Neuronal stem cell (in vitro differentiated cells): ENCODE results near the gene CACTIN. TPM values are rescaled to one million over a fixed set of nuclear protein-coding genes. Genes with fewer than 3 reads are reported as not detected.
A peak's percentile ranks its signal among the peaks of the same experiment; 100 is the strongest.

Experiments
- DNase-seq: peaks from one replicate; pipeline ENCODE4 v3.0.0-alpha.2; 2013; ENCODE audit warnings: low spot score
- H2AFZ ChIP-seq: one replicate; pipeline ENCODE4 v1.6.1; 2013; ENCODE audit warnings: mild to moderate bottlenecking, low read length, inconsistent platforms
- H2AK5ac ChIP-seq: 2 replicates; pipeline ENCODE4 v1.6.1; 2013; ENCODE audit warnings: low read depth, mild to moderate bottlenecking, inconsistent platforms, low read length, moderate library complexity, mixed read lengths
- H2BK120ac ChIP-seq: 2 replicates; pipeline ENCODE4 v1.6.1; 2013; ENCODE audit warnings: low read depth, mild to moderate bottlenecking, inconsistent platforms, low read length, moderate library complexity, mixed read lengths
- H2BK12ac ChIP-seq: one replicate; pipeline ENCODE4 v1.6.1; 2013; ENCODE audit warnings: low read length, inconsistent platforms
- H2BK15ac ChIP-seq: 2 replicates; pipeline ENCODE4 v1.6.1; 2013; ENCODE audit warnings: mild to moderate bottlenecking, low read length, inconsistent platforms, mixed read lengths
- H2BK5ac ChIP-seq: one replicate; pipeline ENCODE4 v1.6.1; 2013; ENCODE audit warnings: inconsistent platforms, mild to moderate bottlenecking, low read length, moderate library complexity
- H3K14ac ChIP-seq: one replicate; pipeline ENCODE4 v1.6.1; 2013; ENCODE audit warnings: low read length, inconsistent platforms
- H3K18ac ChIP-seq: 2 replicates; pipeline ENCODE4 v1.6.1; 2013; ENCODE audit warnings: low read length, inconsistent platforms
- H3K23ac ChIP-seq: 2 replicates; pipeline ENCODE4 v1.6.1; 2013; ENCODE audit warnings: low read depth, mild to moderate bottlenecking, mixed read lengths, low read length, inconsistent platforms; ENCODE audit not compliant: poor library complexity
- H3K27ac ChIP-seq: replicated peaks from 3 replicates; pipeline ENCODE4 v1.5.1; 2013; ENCODE audit warnings: low read length, inconsistent platforms
- H3K27me3 ChIP-seq, 3 experiments: 2 replicates each; pipeline ENCODE4 v1.6.1; 2013; ENCODE audit warnings: low read length in 3 of 3, mild to moderate bottlenecking in 2 of 3, inconsistent platforms in 1 of 3, low read depth in 1 of 3, mixed read lengths in 1 of 3, moderate library complexity in 1 of 3; ENCODE audit not compliant: control insufficient read depth in 3 of 3, insufficient read depth in 3 of 3
- H3K36me3 ChIP-seq, 2 donors: replicated peaks in 1 of 2; 2 replicates each; pipeline ENCODE4 v1.6.1; 2013; ENCODE audit warnings: low read length in 2 of 2; ENCODE audit not compliant: control insufficient read depth in 2 of 2, insufficient read depth in 2 of 2
- H3K4ac ChIP-seq: 2 replicates; pipeline ENCODE4 v1.6.1; 2013; ENCODE audit warnings: inconsistent platforms, mild to moderate bottlenecking, low read length, moderate library complexity
- H3K4me1 ChIP-seq, 2 donors: 1 replicate in 1 of 2; 2 replicates in 1 of 2; pipeline ENCODE4 v1.6.1; 2013; ENCODE audit warnings: low read length in 2 of 2, low read depth in 1 of 2; ENCODE audit not compliant: control insufficient read depth in 2 of 2, insufficient read depth in 1 of 2
- H3K4me2 ChIP-seq: one replicate; pipeline ENCODE4 v1.6.1; 2013; ENCODE audit warnings: mild to moderate bottlenecking, low read length, inconsistent platforms; ENCODE audit not compliant: insufficient read depth, poor library complexity, severe bottlenecking
- H3K4me3 ChIP-seq, 2 donors: 2 replicates each; pipeline ENCODE4 v1.5.1; 2013; ENCODE audit warnings: low read length in 2 of 2, mild to moderate bottlenecking in 2 of 2, inconsistent platforms in 1 of 2, moderate library complexity in 1 of 2
- H3K79me1 ChIP-seq: one replicate; pipeline ENCODE4 v1.6.1; 2013; ENCODE audit warnings: low read depth, mild to moderate bottlenecking, inconsistent platforms, low read length, moderate library complexity
- H3K9ac ChIP-seq: one replicate; pipeline ENCODE4 v1.6.1; 2013; ENCODE audit warnings: mild to moderate bottlenecking, low read depth, low read length, inconsistent platforms; ENCODE audit not compliant: poor library complexity
- H3K9me3 ChIP-seq, 2 donors: replicated peaks in 1 of 2; 2 replicates each; pipeline versions ENCODE3 to v1.6.1; 2013; ENCODE audit warnings: low read length in 2 of 2, mild to moderate bottlenecking in 2 of 2, inconsistent platforms in 1 of 2, low read depth in 1 of 2, mixed read lengths in 1 of 2, moderate library complexity in 1 of 2; ENCODE audit not compliant: control insufficient read depth in 2 of 2, insufficient read depth in 1 of 2
- H4K8ac ChIP-seq: one replicate; pipeline ENCODE4 v1.6.1; 2013; ENCODE audit warnings: low read depth, mild to moderate bottlenecking, inconsistent platforms, low read length, moderate library complexity
- H4K91ac ChIP-seq: one replicate; pipeline ENCODE4 v1.6.1; 2013; ENCODE audit warnings: low read length, low read depth, mild to moderate bottlenecking, inconsistent platforms; ENCODE audit not compliant: poor library complexity
- WGBS, 2 donors: extraction: QIAGEN DNeasy Blood & Tissue Kit; methylation state at CpG; one replicate each; pipeline ENCODE4 v1.1.7; 2013; ENCODE audit warnings: missing lambda C conversion rate in 2 of 2, mixed read lengths in 1 of 2; ENCODE audit not compliant: insufficient read length in 2 of 2, insufficient replicate concordance in 1 of 2; ENCODE audit errors: extremely low coverage in 2 of 2; 5-methylcytosine and 5-hydroxymethylcytosine counted together
- small RNA-seq: library from polyadenylated mRNA; stranded (forward); fragments of <200 nt; extraction: miRNeasy Mini kit (QIAGEN cat#:217004); gene quantifications from one replicate; pipeline ENCODE3, GENCODE V24; 2013; ENCODE audit not compliant: insufficient read depth

The CACTIN gene

GRCh38 chr19:3563709-3564524 is 62.7 kb downstream of the CACTIN start:
- no peak for DNase-seq
- no peak overlapping the region for H2AFZ ChIP-seq
- H3K14ac ChIP-seq, result no peak overlapping the region
- no peak overlapping the region for H3K4ac ChIP-seq
- no peak overlapping the region for H4K8ac ChIP-seq
- H3K79me1 ChIP-seq, result peaks cover 3% of the 10 kb centered on the region
- H4K91ac ChIP-seq, result no peak overlapping the region
- H3K4me1 ChIP-seq, result no peaks in the 10 kb centered on the region
- no peaks in the 10 kb centered on the region for H3K27me3 ChIP-seq
- peaks cover 0 to 2% of the 10 kb centered on the region in 2 donors for H3K9me3 ChIP-seq
- H3K18ac ChIP-seq, result no peak overlapping the region
- H2BK12ac ChIP-seq, result no peak overlapping the region
- H3K23ac ChIP-seq, result no peak overlapping the region
- no peak overlapping the region for H3K4me3 ChIP-seq
- H2BK15ac ChIP-seq, result no peak overlapping the region
- WGBS, 2 donors, result no CpG with 5 or more reads among the region's 17 CpGs
- H3K27ac ChIP-seq, result no peak overlapping the region
- no peaks in the 10 kb centered on the region for H3K36me3 ChIP-seq
- no peak overlapping the region for H3K4me2 ChIP-seq
- H2BK120ac ChIP-seq, result no peak overlapping the region
- H2BK5ac ChIP-seq, result no peak overlapping the region
- H2AK5ac ChIP-seq, result peak overlapping the region; percentile 63
- H3K9ac ChIP-seq, result no peak overlapping the region

Small RNA genes lying within 50 kb of the gene (small RNA-seq; reads per million reads assigned to genes)
- gene AC005786.1, result not detected
